ENCODE data around the gene STOX2.

The STOX2 gene

DNA sequence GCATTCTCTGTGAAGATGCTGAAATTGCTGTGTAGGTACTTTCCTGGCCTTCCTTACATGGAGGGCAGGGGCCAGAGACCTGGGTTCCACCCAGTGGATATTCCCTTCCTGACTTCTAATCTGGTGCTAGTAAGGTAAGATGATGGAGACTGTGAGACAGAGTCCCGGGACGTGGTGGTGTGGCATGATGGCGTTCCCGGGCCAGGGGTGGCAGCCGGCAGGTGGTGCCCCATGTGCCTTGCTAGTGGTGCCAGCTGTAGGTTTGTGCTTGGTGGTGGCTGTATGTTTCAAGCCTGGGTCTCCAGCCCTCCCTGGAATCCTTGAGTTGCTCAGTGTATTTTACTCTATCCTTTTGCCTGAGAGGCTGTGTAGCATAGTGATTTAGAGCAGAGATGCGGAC, 10.9 kb downstream of the STOX2 start:
- no peak overlapping the region for H3K4me3 ChIP-seq (ENCODE audit: low read depth, low read length)
- no peak for DNase-seq (ENCODE audit: low read depth)
- TF ChIP-seq CTCF (IDR thresholded peaks at IDR 0.05; ENCODE audit: control insufficient read depth, extremely low read depth, insufficient read depth), result no peak

GRCh38 chr4:183918696-183919095, 13.6 kb downstream of the STOX2 start:
- no peak for TF ChIP-seq CTCF (IDR thresholded peaks at IDR 0.05; ENCODE audit: control insufficient read depth, extremely low read depth, insufficient read depth)
- DNase-seq (ENCODE audit: low read depth), result no peak
- no peak overlapping the region for H3K4me3 ChIP-seq (ENCODE audit: low read depth, low read length)

DNA sequence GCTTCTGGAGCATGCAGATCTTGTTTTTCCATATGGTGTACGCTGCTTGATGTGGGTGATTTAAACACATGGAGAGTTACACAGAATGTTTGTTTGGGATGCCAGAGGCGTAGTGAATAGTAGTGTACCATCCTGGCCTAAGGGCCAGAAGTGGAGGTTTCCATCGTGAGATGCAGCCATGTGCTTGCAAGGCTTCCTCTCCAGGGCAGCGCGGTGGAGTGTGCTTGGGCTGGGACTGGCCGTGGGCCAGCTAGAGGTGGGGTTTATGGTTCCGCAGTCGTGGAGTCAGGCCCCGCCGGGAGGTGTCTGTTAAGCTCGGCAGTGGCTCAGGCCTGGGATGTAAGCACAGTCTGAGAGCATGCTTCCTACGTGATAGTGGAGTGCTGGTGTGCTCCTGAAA, 14.0 kb downstream of the STOX2 start:
- no peak for DNase-seq (ENCODE audit: low read depth)
- no peak for TF ChIP-seq CTCF (IDR thresholded peaks at IDR 0.05; ENCODE audit: control insufficient read depth, extremely low read depth, insufficient read depth)
- no peak overlapping the region for H3K4me3 ChIP-seq (ENCODE audit: low read depth, low read length)

GRCh38 chr4:183920512-183920911, 15.4 kb downstream of the STOX2 start:
- no peak for TF ChIP-seq CTCF (IDR thresholded peaks at IDR 0.05; ENCODE audit: control insufficient read depth, extremely low read depth, insufficient read depth)
- no peak overlapping the region for H3K4me3 ChIP-seq (ENCODE audit: low read depth, low read length)
- DNase-seq (ENCODE audit: low read depth), result no peak

DNA sequence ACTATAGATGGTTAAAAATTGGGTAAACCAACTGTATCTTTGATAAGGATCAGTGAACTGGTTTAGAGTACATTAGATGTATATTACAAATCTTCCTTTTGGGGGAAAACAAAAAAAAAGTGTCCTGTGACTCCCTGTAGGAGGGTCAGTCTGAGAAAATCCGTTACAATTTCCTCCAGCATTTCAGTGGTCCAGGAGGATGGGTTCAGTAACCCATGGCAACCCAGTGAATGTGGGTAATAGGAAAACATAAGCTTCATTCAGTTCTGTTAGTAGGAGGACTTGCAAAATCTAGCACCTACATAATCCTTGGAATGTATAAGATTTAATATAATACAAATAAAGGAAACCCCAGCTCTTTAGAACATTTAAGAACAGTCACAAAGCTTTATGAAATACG, 16.2 kb downstream of the STOX2 start:
- no peak overlapping the region for H3K4me3 ChIP-seq (ENCODE audit: low read depth, low read length)
- no peak for DNase-seq (ENCODE audit: low read depth)
- no peak for TF ChIP-seq CTCF (IDR thresholded peaks at IDR 0.05; ENCODE audit: control insufficient read depth, extremely low read depth, insufficient read depth)

- DNase-seq (ENCODE audit: low read depth), result no peak
- H3K4me3 ChIP-seq (ENCODE audit: low read depth, low read length), result no peak overlapping the region
- TF ChIP-seq CTCF (IDR thresholded peaks at IDR 0.05; ENCODE audit: control insufficient read depth, extremely low read depth, insufficient read depth), result no peak
Observed at GRCh38 chr4:183924362-183925044, 19.4 kb downstream of the STOX2 start.

DNA sequence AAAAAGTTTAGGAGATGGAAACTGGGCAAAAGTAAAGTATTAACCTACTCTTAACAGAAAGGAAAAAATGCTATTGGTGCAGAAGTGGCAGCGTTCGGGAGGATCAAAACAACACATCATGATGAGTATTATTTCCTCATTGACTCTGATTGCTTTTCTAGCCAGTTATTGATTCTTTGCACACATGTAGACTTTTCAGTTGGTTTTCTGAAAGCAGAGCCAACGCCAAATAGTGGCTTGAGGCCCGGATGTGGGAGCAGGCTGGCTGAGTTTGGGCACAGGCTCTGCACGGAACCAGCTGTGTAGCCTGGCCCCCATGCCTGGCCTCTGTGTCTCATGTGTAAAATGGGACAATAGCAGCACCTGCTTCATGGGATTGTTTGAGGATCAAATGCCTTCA, 21.8 kb downstream of the STOX2 start:
- TF ChIP-seq CTCF (IDR thresholded peaks at IDR 0.05; ENCODE audit: control insufficient read depth, extremely low read depth, insufficient read depth), result no peak
- no peak for DNase-seq (ENCODE audit: low read depth)
- H3K4me3 ChIP-seq (ENCODE audit: low read depth, low read length), result no peak overlapping the region
